GM18520 (cell line): ENCODE results near the gene MGAT2.
"Not testable (repeated sequence)": the region's sequence is repeated elsewhere in the genome, so short reads cannot be mapped to it uniquely, and the experiment has no call there.

Source experiments
- ATAC-seq: cut with Tn5 transposase; IDR thresholded peaks from one replicate; pipeline ENCODE4 v1.9.1; 2021; ENCODE audit not compliant: unreplicated experiment

The MGAT2 gene

DNA sequence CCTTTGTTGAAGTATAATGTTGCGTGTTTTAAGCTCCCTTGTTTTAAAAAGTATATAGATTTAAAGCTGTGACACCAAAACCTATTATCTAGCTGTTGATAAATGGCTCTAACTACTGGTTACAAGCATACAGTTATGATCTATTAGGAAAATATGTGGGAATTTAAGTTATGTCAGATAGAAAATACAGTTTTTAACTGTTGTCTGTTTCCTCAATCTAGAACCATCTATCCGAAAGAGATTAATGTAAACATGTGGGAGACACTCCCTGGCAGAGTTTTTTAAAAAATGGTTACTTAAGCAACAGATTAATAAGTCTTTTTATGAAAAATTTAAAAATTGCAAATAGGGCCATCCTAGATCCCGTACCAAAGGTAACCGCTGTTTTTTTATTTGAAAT is 8.3 kb upstream of the MGAT2 start:
- ATAC-seq, result no peak

DNA sequence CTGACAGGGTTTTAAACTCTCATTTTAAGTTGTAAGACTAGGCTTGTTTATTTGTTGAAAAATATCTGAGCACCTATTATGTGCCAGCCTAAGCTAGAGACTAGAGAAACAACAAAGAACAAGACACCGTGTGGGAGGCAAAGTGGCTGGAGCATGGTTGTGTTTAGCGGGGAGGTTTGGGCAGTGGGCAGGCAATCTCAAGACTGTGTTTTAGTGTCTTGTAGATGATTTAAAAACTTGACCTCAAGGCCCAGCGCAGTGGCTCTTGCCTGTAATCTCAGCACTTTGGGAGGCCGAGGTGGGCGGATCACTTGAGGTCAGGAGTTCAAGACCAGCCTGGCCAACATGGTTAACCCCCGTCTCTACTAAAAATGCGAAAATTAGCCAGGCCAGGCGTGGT is 7.9 kb upstream of the MGAT2 start:
- ATAC-seq, result no peak

DNA sequence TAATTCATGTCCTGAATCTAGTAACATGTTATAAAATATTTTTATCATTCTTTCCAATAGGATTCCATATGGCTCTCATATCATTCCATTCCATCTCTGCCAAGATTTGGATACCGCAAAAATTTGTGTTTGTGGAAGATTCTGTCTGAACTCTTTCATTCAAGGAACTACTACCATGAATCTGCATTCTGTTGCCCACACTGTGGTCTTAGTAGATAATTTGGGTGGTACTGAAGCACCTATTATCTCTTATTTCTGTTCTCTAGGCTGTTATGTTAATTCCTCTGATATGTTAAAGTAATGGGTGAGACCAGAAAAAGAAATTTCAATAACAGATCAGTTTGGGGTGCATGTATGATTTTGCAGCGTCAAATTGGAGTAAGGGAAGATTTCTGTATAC is 6.4 kb upstream of the MGAT2 start:
- ATAC-seq, result no peak

DNA sequence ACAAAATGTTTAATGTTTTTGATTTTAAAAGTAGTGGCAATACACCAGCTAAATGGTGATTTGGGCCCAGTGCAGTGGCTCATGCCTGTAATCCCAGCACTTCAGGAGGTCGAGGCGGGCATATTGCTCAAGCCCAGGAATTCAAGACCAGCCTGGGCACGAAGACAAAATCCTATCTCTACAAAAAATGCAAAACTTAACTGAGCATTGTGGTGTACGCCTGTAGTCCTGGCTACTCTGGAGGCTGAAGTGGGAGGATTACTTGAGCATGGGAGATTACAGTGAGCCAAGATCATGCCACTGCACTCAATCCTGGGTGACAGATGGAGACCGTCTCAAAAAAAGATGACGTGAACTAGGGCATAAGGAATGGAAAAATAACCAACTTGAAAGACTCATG is 4.8 kb upstream of the MGAT2 start:
- ATAC-seq, result no peak

- ATAC-seq, result no peak
Observed at GRCh38 chr14:49617852-49618519, 2.6 kb upstream of the MGAT2 start.

GRCh38 chr14:49619273-49619672 is 1.3 kb upstream of the MGAT2 start:
- not testable (repeated sequence) for ATAC-seq

GRCh38 chr14:49619730-49620129 is 869 bp upstream of the MGAT2 start:
- ATAC-seq, result no peak

- peak; percentile 2 for ATAC-seq
Observed at GRCh38 chr14:49621114-49621881, 699 bp downstream of the MGAT2 start.

GRCh38 chr14:49622022-49622607 is 1.5 kb downstream of the MGAT2 start:
- no peak for ATAC-seq

GRCh38 chr14:49623387-49623786 is 2.8 kb downstream of the MGAT2 start:
- ATAC-seq, result no peak

DNA sequence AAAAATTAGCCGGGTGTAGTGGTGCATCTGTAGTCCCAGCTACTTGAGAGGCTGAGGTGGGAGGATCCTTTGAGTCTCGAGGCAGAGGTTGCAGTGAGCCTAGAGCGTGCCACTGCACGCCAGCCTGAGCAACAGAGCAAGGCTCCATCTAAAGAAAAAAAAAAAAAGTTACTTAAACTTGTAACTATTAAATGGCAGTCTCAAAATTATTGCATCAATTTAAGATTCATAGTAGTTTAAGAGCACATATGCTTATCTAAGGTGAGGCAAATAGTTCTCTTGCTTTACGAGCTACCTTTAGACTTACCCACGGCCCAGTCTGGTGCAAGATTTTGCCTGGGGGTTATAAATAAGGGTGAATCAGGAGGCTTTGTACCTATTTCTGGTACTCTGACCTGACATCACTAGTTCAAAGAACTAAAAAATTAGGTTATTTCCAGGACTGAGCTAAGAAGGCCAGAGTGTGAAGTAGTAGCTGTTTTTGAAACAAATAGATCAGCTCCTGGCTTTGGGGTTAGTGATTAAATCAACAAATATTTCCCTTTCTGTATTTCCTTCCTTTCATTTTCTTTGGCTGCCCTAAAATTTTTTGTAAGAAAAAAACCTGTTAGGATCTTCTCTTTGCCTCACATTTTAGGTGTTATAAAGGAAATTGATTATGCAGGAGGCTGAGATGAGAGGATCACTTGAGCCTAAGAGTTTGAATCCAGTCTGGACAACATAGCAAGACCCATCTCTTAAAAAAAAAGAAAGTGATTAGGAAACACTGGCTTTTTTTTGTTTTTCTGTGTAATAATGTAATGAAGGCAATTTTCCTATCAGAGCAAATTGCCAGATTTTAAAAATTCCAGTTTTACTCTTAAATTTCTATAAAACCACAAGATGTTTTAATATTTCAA is 3.6 kb downstream of the MGAT2 start:
- ATAC-seq, result no peak

GRCh38 chr14:49633640-49634546 is 13.3 kb downstream of the MGAT2 start:
- peak; percentile 64 for ATAC-seq

- peak; percentile 18 for ATAC-seq
Observed at GRCh38 chr14:49634547-49635334, 14.1 kb downstream of the MGAT2 start, which contains the start of gene DNAAF2. Gene DNAAF2 (minus strand): TSS chr14:49635244. CDS start chr14:49635149, 95 bp downstream.

- no peak for ATAC-seq
Observed at GRCh38 chr14:49636866-49637265, 16.3 kb downstream of the MGAT2 start.

DNA sequence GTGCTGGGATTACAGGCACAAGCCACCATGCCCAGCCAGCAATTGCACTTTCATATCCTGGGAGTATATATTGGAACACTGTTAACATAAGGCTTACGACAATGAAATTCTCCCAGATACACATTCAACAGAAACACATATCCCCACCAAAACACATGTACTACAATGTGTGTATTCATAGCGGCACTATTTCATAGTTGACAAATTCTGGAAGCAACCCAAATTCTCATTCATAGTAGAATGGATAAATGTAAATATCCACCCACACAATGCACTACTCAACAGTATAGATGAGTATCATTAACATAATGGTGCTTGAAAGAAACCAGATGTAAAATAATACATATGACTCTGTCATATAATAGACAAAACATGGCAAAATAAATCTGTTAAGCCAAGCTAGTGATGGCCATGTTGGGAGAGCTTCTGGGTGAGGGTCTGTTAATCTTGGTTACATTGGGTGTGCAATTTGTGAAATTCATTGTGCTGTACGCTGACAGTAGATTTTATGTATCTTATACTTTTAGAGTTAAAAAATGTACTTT is 17.0 kb downstream of the MGAT2 start:
- ATAC-seq, result no peak

DNA sequence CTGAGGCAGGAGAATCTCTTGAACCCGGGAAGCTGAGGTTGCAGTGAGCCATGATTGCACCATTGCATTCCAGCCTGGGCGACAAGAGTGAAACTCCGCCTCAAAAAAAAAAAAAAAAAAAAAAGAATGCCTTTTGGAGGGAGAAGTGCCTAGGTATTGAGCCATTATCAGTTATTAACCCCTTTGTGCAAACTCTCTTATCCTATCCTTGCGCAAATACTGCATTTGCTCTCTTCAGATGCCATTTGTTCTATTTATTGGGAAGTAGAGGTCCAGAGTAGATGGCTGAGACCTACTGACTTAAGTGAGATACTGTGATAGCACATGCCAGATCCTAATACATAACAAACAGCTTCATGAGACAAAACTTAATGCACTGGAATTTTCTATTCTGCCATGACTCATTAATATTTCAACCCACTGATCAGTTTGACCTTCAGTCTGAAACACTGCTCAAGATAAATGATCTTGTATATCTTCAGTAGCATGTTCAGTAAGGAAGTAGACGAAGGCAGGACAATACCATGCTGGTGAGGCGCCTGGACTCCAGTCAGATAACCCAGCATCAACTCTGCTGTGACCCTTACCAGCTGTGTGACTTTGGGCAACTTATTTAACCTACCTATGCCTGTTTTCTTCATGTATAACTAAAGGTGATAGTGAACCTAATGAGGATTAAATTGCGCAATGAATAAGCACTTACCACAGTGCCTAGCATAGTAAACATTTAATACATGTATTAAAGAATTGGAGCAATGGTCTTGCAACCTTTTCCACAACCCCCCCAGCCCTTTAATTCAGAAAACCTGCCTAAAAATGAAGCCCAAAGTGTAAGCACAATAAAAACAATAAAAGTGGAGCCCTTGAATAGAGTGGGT is 20.2 kb downstream of the MGAT2 start:
- no peak for ATAC-seq

GRCh38 chr14:49641697-49642129 is 21.1 kb downstream of the MGAT2 start:
- no peak for ATAC-seq

DNA sequence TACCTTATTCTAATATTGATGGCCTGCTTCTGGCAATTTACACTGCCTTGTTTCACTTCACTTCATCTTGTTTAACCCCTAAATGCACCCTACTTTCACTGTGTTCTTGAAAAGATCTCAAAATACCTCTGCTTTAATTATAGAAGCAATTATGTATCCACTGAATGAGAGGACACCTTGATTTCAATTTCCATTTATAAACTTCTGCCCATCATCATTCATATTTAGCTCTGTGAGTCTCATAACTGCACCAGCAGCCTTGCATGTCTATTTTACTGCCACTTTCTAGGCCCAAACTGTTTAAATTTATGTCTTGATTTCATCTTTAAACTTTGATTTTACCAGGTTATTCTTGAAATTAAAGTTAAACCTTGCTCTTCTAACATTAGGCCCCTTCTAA is 21.6 kb downstream of the MGAT2 start:
- no peak for ATAC-seq
